Sigmoid colon (tissue), 7 donors: ENCODE data around the gene C1QTNF4. TPM values are rescaled to one million over a fixed set of nuclear protein-coding genes. Genes with fewer than 3 reads are reported as not detected.

Source experiments
- DNase-seq: peaks from one replicate; pipeline ENCODE4 v3.0.0-alpha.2; 2019
- H3K27ac ChIP-seq, 4 donors: fragments of 200-600 bp; sonication (generic); one replicate each; pipeline ENCODE4 v1.5.1; 2016 to 2019; ENCODE audit warnings: mild to moderate bottlenecking in 1 of 4
- H3K27me3 ChIP-seq, 3 donors: fragments of 200-600 bp; sonication (generic); one replicate each; pipeline ENCODE4 v1.5.1; 2019; ENCODE audit warnings: mild to moderate bottlenecking in 1 of 3
- H3K36me3 ChIP-seq, 4 donors: fragments of 200-600 bp; sonication (generic); one replicate each; pipeline ENCODE4 v1.5.1; 2016 to 2019
- H3K4me1 ChIP-seq, 4 donors: fragments of 200-600 bp; sonication (generic); one replicate each; pipeline ENCODE4 v1.5.1; 2017 to 2019
- H3K4me3 ChIP-seq, 4 donors: fragments of 200-600 bp; sonication (generic); one replicate each; pipeline ENCODE4 v1.5.1; 2017 to 2019; ENCODE audit warnings: mild to moderate bottlenecking in 2 of 4, moderate library complexity in 1 of 4
- H3K9me3 ChIP-seq, 4 donors: fragments of 200-600 bp in 3 of 4; sonication (generic) in 3 of 4; one replicate each; pipeline versions ENCODE4 v1.5.1 to v1.6.1; 2013 to 2019
- EP300 ChIP-seq, 4 donors: sonication (generic); formaldehyde crosslinking; IDR thresholded peaks; one replicate each; pipeline ENCODE4 v1.6.1; 2017; ENCODE audit warnings: antibody characterized with exemption in 4 of 4
- POLR2A ChIP-seq, 2 donors: fragments of 450-650 bp; IDR thresholded peaks; one replicate each; pipeline ENCODE4 v1.6.1; 2016; ENCODE audit warnings: antibody characterized with exemption in 2 of 2, mild to moderate bottlenecking in 2 of 2, moderate library complexity in 2 of 2
- POLR2AphosphoS5 ChIP-seq, 4 donors: sonication (generic); formaldehyde crosslinking; IDR thresholded peaks; one replicate each; pipeline ENCODE4 v1.6.1; 2017; ENCODE audit warnings: antibody characterized with exemption in 4 of 4
- WGBS, 2 donors: extraction: QIAGEN DNeasy Blood & Tissue Kit; methylation state at CpG; one replicate each; pipeline ENCODE4 v1.1.7; 2013; 5-methylcytosine and 5-hydroxymethylcytosine counted together
- intact Hi-C: fragments of 100-400 bp; cut with DNase I; formaldehyde crosslinking; loops from one replicate; pipeline ENCODE4 v1.15.1; 2023
- polyA plus RNA-seq, 3 donors: library from polyadenylated mRNA; stranded (reverse); fragments of 200-250 nt; gene quantifications; one replicate each; pipeline ENCODE4 v1.2.3, GENCODE V29; 2013
- total RNA-seq, 4 donors: library from RNA; depleted of rRNA; stranded (reverse); fragments of >200 nt; gene quantifications; one replicate each; pipeline ENCODE4 v1.1.0, GENCODE V29; 2016
- TF ChIP-seq, protein P1 (sequence below), 4 experiments: fragments of 450-650 bp in 3 of 4; fragments of 200-600 bp in 1 of 4; IDR thresholded peaks; one replicate each; pipeline ENCODE4 v1.5.1; 2016 to 2019; ENCODE audit warnings: antibody characterized with exemption in 4 of 4, mild to moderate bottlenecking in 3 of 4, moderate library complexity in 2 of 4
- donor health status: healthy with polysubstance abuse.
- donor health status: Bipolar disorder and iron deficiency.
- donor health status: healthy.

C1QTNF4 gene
- total and polyA plus RNA-seq, 7 donors, result 1.3 to 15.5 (median 6.2) TPM; not detected in 1

GRCh38 chr11:47617417-47617809 lies 23.2 kb upstream of the C1QTNF4 start:
- no peak overlapping the region for H3K27ac ChIP-seq
- no peaks in the 10 kb centered on the region for H3K27me3 ChIP-seq
- intact Hi-C loops, result no loop called here
- no peak for DNase-seq
- no peaks in the 10 kb centered on the region for H3K4me1 ChIP-seq
- H3K9me3 ChIP-seq, result no peaks in the 10 kb centered on the region
- TF ChIP-seq, protein P1, sequence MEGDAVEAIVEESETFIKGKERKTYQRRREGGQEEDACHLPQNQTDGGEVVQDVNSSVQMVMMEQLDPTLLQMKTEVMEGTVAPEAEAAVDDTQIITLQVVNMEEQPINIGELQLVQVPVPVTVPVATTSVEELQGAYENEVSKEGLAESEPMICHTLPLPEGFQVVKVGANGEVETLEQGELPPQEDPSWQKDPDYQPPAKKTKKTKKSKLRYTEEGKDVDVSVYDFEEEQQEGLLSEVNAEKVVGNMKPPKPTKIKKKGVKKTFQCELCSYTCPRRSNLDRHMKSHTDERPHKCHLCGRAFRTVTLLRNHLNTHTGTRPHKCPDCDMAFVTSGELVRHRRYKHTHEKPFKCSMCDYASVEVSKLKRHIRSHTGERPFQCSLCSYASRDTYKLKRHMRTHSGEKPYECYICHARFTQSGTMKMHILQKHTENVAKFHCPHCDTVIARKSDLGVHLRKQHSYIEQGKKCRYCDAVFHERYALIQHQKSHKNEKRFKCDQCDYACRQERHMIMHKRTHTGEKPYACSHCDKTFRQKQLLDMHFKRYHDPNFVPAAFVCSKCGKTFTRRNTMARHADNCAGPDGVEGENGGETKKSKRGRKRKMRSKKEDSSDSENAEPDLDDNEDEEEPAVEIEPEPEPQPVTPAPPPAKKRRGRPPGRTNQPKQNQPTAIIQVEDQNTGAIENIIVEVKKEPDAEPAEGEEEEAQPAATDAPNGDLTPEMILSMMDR (IDR thresholded peaks at IDR 0.05), result no peak
- TF ChIP-seq POLR2A (IDR thresholded peaks at IDR 0.05), result no peak
- 44 to 80% methylated on average over 3 of the region's 3 CpGs for WGBS, 2 donors
- H3K36me3 ChIP-seq, result peaks cover 6 to 50% (median 24%) of the 10 kb centered on the region in 4 donors
- H3K4me3 ChIP-seq, result no peak overlapping the region

GRCh38 chr11:47616726-47617416 lies 22.7 kb upstream of the C1QTNF4 start:
- intact Hi-C loops, result no loop called here

DNA sequence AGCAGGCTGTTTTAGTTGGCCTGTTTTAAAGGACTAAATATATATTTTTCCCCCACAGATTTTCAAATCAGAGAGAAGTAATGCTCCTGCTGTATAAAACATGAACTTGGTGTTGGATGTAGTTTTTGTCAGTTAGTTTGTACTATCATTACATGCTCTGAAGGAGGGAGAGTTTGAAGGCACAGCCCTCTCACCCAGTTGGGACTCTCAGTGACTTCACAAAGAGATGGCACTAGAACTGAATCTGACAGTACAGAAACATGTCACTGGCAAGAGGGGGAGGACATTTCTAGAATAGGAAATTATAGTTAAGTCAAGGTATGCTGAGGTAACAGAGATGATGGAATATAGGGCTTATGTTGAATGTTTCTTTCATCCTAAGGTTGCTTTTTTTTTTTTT lies 21.0 kb upstream of the C1QTNF4 start:
- no peaks in the 10 kb centered on the region for H3K4me1 ChIP-seq
- peaks cover 0 to 34% (median 11%) of the 10 kb centered on the region in 4 donors for H3K36me3 ChIP-seq
- H3K27ac ChIP-seq, result no peak overlapping the region
- H3K27me3 ChIP-seq, result no peaks in the 10 kb centered on the region
- H3K9me3 ChIP-seq, result no peaks in the 10 kb centered on the region
- intact Hi-C loops, result no loop called here
- no peak overlapping the region for H3K4me3 ChIP-seq
- TF ChIP-seq POLR2AphosphoS5 (IDR thresholded peaks at IDR 0.05) (no peak), POLR2A (IDR thresholded peaks at IDR 0.05) (no peak), EP300 (IDR thresholded peaks at IDR 0.05) (no peak)
- TF ChIP-seq, protein P1 (IDR thresholded peaks at IDR 0.05), result no peak
- DNase-seq, result no peak

More at GRCh38 chr11:47616726-47617416, 22.7 kb upstream of the C1QTNF4 start:
- 89 to 90% methylated on average over 10 of the region's 10 CpGs for WGBS, 2 donors
- Histone ChIP-seq H3K4me1 (no peaks in the 10 kb centered on the region), H3K27ac (no peak overlapping the region), H3K4me3 (no peak overlapping the region), H3K27me3 (no peaks in the 10 kb centered on the region), H3K9me3 (no peaks in the 10 kb centered on the region), H3K36me3 (peaks cover 2 to 45% (median 19%) of the 10 kb centered on the region in 4 donors)
- DNase-seq, result peak; percentile 71
- TF ChIP-seq, protein P1 (IDR thresholded peaks at IDR 0.05), result peak; percentile 22 to 47 (median 27)
- TF ChIP-seq EP300 (IDR thresholded peaks at IDR 0.05), result no peak

DNA sequence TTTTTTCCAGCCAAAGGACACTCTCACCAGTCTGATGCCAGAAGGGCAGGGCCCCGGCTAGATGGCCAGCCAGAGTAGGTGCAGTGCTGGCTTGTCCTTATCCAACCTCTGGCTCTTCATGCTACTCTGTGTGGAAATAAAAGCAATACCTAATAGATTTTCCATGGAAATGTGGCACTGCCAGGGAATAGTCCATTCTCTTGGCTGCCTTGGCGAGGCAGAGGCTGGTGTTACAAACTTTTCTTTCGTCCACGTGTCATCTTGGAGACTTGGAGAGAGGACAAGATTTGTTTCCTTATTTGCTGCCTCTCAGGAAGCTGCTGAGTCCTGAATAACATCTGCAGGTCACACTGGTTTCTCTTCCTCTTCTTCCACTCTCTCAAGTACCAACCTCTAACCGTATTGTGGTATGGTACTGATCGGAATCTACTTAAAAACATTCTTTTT lies 17.2 kb upstream of the C1QTNF4 start:
- peaks cover 0 to 12% (median 10%) of the 10 kb centered on the region in 4 donors for H3K4me1 ChIP-seq
- 61 to 81% methylated on average over 6 of the region's 6 CpGs for WGBS, 2 donors
- H3K9me3 ChIP-seq, result no peaks in the 10 kb centered on the region
- intact Hi-C loops, result no loop called here
- peaks cover 0 to 6% (median 0%) of the 10 kb centered on the region in 4 donors for H3K36me3 ChIP-seq
- H3K4me3 ChIP-seq, result no peak overlapping the region
- no peak for TF ChIP-seq POLR2A (IDR thresholded peaks at IDR 0.05)
- TF ChIP-seq, protein P1 (IDR thresholded peaks at IDR 0.05), result no peak
- TF ChIP-seq EP300 (IDR thresholded peaks at IDR 0.05), result no peak
- TF ChIP-seq POLR2AphosphoS5 (IDR thresholded peaks at IDR 0.05), result no peak
- H3K27ac ChIP-seq, result no peak overlapping the region
- DNase-seq, result no peak
- no peaks in the 10 kb centered on the region for H3K27me3 ChIP-seq

DNA sequence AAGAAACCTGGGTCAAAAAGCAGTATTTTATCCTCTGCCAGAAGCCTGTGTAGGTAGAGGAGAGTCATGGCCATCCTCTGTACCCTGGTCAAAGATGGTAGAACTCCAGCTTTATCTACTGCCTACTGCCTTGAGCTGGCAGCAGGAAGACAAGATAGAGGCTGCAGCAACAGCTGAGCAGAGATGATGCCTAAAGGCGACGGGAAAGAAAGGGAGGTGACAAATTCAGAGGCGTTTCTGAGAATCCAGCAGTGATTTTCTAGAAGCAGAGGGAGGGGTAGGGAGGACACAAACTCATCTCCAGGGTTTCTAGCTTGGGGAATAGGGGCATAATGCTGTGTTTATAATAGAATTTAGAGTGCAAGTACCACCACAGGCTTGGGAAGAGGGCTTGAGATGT lies 15.5 kb upstream of the C1QTNF4 start:
- Histone ChIP-seq H3K36me3 (peaks cover 0 to 6% (median 0%) of the 10 kb centered on the region in 4 donors), H3K27ac (no peak overlapping the region), H3K4me1 (peaks cover 0 to 12% (median 10%) of the 10 kb centered on the region in 4 donors), H3K4me3 (no peak overlapping the region), H3K9me3 (no peaks in the 10 kb centered on the region), H3K27me3 (no peaks in the 10 kb centered on the region)
- TF ChIP-seq, protein P1 (IDR thresholded peaks at IDR 0.05), result no peak
- TF ChIP-seq EP300 (IDR thresholded peaks at IDR 0.05) (no peak), POLR2AphosphoS5 (IDR thresholded peaks at IDR 0.05) (no peak), POLR2A (IDR thresholded peaks at IDR 0.05) (no peak)
- DNase-seq, result no peak
- intact Hi-C loops, result no loop called here
- 79 to 88% methylated on average over 3 of the region's 3 CpGs for WGBS, 2 donors
